AG10803 (cell line): ENCODE results near the gene CYSLTR1.

Source experiments
- DNase-seq: peaks from one replicate; pipeline ENCODE4 v3.0.0; 2010; ENCODE audit warnings: low read depth
- H3K4me3 ChIP-seq: 2 replicates; pipeline ENCODE4 v1.5.1; 2011; ENCODE audit warnings: mild to moderate bottlenecking, low read length, control low read depth
- TF ChIP-seq, protein P1 (sequence below): conservative IDR thresholded peaks from 2 replicates; pipeline ENCODE4 v1.5.1; 2011; ENCODE audit warnings: mild to moderate bottlenecking, low read length, control low read depth, inconsistent platforms

The CYSLTR1 gene, protein sequence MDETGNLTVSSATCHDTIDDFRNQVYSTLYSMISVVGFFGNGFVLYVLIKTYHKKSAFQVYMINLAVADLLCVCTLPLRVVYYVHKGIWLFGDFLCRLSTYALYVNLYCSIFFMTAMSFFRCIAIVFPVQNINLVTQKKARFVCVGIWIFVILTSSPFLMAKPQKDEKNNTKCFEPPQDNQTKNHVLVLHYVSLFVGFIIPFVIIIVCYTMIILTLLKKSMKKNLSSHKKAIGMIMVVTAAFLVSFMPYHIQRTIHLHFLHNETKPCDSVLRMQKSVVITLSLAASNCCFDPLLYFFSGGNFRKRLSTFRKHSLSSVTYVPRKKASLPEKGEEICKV

DNA sequence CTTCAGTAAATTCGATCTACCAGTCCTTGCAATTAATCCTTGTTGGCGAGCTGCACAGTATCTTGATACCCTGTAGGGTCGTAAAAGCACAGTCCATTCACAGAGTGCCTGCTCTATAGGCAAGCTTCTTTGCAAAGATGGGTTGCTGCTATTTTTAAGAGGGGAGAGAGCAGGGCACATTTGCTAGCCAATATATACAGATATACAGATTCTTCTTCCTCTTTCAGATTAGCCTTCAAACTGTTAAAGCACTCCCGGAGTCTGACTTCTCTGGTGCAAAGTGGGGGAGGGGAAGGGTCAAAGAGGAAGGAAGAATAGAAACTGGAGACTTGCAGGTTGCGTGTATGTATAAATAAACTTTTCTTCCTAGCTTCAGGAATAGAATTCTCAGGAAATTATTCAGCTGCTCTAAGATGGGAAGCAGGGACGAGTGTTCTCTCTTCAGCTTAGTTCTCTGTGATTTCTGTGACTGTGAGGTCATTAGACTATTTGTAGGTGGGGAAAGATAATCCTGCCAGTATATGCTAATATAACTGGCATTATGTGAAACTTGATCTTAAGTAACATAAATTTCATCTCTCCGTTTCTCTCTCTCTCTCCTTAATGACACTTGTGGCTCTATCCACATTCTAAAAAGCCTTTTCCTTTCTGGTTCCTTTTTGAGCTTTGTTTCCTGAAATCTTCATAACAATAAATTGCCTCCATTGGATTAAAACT, at the start of gene CYSLTR1:
TSS of gene CYSLTR1 (minus strand) at position 242 of the 717 bp plus-strand sequence. CDS start 53,865 bp downstream, outside the sequence.
- TF ChIP-seq, protein P1, sequence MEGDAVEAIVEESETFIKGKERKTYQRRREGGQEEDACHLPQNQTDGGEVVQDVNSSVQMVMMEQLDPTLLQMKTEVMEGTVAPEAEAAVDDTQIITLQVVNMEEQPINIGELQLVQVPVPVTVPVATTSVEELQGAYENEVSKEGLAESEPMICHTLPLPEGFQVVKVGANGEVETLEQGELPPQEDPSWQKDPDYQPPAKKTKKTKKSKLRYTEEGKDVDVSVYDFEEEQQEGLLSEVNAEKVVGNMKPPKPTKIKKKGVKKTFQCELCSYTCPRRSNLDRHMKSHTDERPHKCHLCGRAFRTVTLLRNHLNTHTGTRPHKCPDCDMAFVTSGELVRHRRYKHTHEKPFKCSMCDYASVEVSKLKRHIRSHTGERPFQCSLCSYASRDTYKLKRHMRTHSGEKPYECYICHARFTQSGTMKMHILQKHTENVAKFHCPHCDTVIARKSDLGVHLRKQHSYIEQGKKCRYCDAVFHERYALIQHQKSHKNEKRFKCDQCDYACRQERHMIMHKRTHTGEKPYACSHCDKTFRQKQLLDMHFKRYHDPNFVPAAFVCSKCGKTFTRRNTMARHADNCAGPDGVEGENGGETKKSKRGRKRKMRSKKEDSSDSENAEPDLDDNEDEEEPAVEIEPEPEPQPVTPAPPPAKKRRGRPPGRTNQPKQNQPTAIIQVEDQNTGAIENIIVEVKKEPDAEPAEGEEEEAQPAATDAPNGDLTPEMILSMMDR = no peak
- DNase-seq = no peak
- H3K4me3 ChIP-seq = no peak within 1 kb of the TSS

DNA sequence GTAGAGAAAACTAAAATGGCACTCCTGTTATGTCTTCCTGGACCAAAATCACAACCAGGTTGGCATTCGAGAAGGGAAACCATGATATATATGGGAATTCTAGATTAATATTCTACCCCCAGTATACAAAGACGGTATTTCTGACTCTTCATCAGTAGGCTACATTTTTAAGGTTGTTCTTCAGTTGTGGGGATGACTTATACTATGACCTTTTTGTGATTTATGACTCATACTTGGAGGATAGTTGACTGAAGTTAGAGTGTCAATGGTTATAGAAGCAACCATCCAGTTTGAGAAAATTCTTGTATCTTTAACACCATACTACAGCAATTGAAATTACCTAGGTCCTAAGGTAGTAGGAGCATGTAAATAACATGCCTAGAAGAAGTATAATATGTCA, 49.8 kb upstream of the CYSLTR1 start:
- H3K4me3 ChIP-seq = no peak overlapping the region
- TF ChIP-seq, protein P1 = no peak
- no peak for DNase-seq

DNA sequence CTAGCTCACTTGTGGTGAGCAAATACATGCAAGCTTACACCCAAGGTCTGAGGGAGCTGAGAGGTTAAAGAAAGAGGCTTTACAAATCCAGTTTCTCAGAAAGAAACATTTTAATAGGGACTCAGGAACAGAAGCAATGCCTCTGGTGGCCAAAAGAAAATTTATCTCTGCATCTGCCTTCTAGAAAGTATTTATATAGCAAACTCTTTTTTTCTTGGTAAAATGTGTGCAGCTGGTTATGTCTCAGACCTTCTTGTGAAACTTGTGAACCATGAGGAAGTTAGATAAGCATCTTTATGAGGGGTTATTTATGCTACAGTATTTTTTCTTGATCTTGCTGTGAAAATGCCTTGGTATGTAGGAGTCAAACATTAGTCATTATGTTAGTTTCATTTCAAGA, 48.5 kb upstream of the CYSLTR1 start:
- TF ChIP-seq, protein P1 = no peak
- H3K4me3 ChIP-seq = no peak overlapping the region
- DNase-seq = no peak

DNA sequence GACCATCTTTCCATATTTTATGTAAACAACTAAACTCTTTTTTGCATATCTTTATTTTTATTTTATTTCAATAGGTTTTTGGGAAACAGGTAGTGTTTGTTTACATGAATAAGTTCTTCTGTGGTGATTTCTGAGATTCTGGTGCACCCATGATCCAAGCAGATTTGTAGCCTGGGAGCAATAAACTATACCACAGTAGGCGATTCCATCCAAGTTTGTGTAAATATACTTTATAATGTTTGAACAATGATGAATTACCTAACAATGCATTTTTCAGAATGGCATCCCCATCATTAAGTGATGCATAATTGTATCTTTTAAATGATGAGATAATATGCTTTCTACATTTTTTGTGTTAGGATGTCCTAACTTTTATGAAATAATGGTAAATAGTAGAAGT, 39.2 kb upstream of the CYSLTR1 start:
- no peak for DNase-seq
- H3K4me3 ChIP-seq = no peak overlapping the region
- TF ChIP-seq, protein P1 = no peak

DNA sequence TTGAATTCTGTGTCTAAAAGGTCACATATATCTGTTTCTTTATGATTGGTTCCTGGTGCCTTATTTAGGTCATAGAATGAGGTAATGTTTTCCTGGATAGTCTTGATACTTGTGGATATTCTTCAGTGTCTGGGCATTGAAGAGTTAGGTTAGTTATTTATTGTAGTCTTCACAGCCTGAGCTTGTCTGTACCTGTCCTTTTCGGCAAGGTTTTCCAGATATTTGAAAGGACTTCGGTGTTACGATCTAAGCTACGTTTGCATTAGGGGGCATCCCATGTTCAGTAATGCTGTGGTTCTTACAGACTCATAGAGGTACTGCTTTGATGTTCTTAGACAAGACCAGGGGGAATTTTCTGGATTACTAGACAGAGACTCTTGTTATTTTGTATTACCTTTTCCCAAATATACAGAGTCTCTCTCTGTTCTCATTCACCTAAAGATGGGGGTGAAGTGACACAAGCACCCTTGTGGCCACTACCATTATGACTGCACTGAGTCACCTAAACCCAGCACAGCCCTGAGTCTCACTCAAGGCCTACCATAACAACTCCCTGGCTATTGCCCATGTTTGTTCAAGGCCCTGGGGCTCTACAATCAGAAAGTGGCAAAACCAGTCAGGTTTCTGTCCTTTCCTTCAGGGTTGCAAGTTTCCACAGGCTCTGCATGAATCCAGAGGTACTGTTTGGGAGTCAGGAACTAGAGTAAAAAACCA, 30.1 kb upstream of the CYSLTR1 start:
- TF ChIP-seq, protein P1 = no peak
- no peak overlapping the region for H3K4me3 ChIP-seq
- no peak for DNase-seq

DNA sequence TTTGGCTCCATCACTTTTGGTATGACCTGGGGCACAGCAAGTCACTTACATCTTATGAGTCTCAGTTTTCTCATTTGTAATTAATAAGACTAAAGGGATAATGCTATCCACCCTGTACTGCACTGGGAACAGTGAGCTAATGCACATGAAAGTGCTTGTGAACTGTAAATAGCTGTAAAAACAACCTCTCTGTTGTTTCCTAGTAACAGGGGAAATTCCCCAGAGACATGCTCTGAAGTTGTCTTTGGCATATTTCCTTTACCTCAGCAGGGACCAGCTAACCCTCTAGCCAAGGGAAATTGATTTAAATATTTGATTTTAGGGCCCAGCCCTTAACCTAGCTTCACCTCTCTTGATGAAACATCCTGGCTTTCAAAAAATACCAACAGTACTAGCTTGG, 6.1 kb upstream of the CYSLTR1 start:
- TF ChIP-seq, protein P1 = no peak
- no peak for DNase-seq
- H3K4me3 ChIP-seq = no peak overlapping the region

DNA sequence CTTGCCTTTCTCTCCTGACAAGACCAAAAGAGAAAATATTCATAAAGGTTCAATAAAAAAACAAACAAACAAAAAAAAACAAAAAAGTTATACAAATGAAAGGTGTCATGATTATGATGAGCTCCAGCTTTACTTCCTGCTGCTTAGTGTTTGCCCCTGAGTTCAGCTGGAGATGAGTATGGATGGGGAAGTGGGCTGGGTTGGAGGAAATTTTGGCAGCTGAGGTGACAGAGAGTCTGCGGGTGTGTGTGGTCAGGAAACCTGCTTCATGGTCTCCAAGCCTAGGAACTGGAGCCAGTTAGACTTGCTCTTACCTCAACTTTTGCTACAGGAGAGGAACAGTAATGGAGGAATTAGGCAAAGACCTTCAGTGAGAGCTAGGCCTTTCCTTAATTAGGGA, 4.3 kb upstream of the CYSLTR1 start:
- H3K4me3 ChIP-seq = no peak overlapping the region
- TF ChIP-seq, protein P1 = no peak
- DNase-seq = no peak
